HFF-Myc (cell line): ENCODE results near the gene F8.

Source experiments
- DNase-seq: peaks from one replicate; pipeline ENCODE4 v3.0.0-alpha.2; 2011; ENCODE audit warnings: low read depth; ENCODE audit errors: extremely low read depth
- H3K4me3 ChIP-seq: replicated peaks from 2 replicates; pipeline ENCODE4 v1.5.1; 2011; ENCODE audit warnings: low read depth, mild to moderate bottlenecking, control low read depth, low read length
- CTCF ChIP-seq: IDR thresholded peaks from 2 replicates; pipeline ENCODE4 v1.5.1; 2012; ENCODE audit warnings: mild to moderate bottlenecking, low read depth, low read length, control low read depth; ENCODE audit errors: missing control alignments

F8 gene

DNA sequence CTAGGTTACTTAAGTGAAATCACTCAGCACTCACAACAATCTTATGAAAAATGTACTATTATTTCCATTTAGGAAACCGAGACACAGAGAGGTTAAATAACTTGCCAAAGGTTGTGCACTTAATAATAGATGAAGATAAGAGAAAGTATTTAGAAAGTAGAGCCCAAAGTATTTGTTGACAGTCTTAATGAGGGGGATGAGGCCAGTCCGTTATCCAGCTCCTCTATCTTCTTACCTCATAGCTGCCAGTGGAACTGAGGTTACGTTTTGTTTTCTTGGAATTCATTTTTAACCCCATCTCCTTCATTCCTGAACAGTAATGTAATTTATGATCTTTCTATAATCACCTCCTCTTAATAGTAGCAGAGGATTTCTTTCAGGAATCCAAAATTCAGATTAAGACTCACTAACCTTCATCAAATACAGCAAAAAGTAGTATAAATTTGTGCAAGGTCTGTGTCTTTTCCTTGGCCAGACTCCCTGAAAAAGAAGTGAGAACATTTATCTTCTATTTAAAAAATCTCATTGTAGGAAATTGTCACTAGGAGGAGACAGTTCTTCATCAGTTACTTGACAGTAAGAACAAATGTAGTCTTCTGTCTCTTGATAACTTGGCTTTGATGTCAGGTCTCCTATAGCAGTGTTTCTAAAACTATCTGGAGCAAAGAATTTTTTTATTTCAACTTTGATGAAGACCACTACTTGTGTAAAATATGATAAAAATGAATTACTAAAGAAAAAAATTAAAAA, 35.5 kb downstream of the F8 start:
- no peak for TF ChIP-seq CTCF
- no peak overlapping the region for H3K4me3 ChIP-seq
- DNase-seq = no peak

DNA sequence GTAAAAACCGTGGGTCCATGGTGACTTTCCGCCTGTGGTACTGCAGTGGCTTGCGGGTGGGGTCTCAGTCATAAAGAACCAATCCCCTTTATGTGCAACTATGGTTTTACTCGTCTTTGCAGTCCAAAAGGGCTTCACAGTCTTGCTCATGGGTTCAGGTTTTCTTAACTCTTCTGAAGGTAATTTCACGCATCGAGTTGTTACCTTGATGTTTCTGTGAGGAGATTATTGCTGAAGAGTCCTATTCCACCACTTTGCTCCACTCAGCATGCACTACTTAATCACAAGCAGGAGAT, 41.5 kb downstream of the F8 start:
- DNase-seq = no peak
- no peak overlapping the region for H3K4me3 ChIP-seq
- TF ChIP-seq CTCF = no peak

- TF ChIP-seq CTCF = peak; percentile 47
- 0 out of 2 replicates have a peak overlapping the region, but pooled peaks have one; percentile 28 for H3K4me3 ChIP-seq
- peak; percentile 21 for DNase-seq
Observed at GRCh38 chrX:154980330-154981115, 42.0 kb downstream of the F8 start.

DNA sequence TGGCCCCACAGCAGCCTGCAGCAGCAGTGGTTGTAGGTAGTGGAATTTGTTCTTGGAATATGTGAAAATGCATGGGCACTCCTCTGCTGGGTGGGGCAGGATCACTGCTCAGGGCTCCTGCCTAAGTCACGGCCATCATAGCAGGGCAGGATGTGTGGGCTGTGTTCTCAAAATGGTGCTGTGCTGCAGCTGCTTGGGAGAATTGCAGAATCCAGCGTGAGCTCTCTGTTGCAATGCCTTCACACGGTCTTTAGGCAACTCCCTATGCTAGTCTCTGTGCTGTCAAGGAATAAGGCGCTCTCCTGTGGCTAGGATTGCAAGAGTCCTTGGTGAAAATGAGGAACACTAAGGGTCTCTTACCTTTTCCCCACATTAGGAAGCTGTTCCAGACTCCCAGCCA, 42.9 kb downstream of the F8 start:
- H3K4me3 ChIP-seq = no peak overlapping the region
- TF ChIP-seq CTCF = no peak
- no peak for DNase-seq

GRCh38 chrX:154968353-154968752, 54.2 kb downstream of the F8 start:
- TF ChIP-seq CTCF = no peak
- DNase-seq = no peak
- H3K4me3 ChIP-seq = no peak overlapping the region

DNA sequence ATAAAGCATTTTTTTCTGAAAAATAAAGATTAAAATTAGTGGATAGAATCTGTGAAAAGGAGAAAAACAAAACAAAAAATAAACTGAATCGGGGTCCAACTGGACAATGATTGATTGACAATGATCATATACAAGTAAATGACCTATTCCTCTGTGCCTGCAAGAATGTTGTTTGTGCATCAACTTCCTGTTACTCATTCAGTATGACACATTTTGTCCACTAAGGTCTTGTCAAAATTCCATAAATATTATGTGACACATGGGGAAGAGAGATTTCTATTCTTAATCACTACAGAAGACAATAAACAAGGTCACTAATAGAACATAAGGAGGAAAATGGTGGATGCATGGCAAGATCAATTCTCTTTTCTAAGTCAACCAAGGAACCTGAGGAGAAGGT, 54.9 kb downstream of the F8 start:
- no peak for DNase-seq
- no peak overlapping the region for H3K4me3 ChIP-seq
- no peak for TF ChIP-seq CTCF
